22Rv1 (cell line): Measurements from ENCODE around the gene CAMTA2.

Experiments
- H3K27ac ChIP-seq: fragments of 450-650 bp; 2 replicates; pipeline ENCODE4 v1.5.1; 2017
- ZFX ChIP-seq: fragments of 450-650 bp; IDR thresholded peaks from 2 replicates; pipeline ENCODE4 v1.6.1; 2017; ENCODE audit warnings: antibody characterized with exemption, borderline replicate concordance
- TF ChIP-seq, protein P1 (sequence below): fragments of 450-650 bp; IDR thresholded peaks from 2 replicates; pipeline ENCODE4 v1.5.1; 2017; ENCODE audit warnings: mild to moderate bottlenecking

Gene CAMTA2

DNA sequence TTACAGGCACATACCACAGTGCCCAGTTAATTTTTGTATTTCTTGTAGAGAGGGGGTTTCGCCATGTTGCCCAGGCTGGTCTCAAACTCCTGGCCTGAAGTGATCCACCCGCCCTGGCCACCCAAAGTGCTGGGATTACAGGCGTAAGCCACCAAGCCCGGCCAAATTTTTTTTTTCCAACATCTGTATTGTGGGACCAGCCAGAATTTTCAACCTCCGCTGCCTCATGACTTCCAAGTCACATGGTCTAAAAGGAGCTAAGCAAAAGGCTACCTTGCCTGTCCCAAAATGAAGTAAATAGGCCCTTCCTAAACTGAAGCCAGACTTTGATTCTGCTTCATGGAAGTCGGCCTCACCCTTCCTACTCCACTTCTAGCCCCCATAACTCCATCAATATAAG, 15.6 kb downstream of the CAMTA2 start:
- H3K27ac ChIP-seq, result 0 out of 2 replicates have a peak overlapping the region, but pooled peaks have one; percentile 96
- no peak for TF ChIP-seq ZFX
- TF ChIP-seq, protein P1, sequence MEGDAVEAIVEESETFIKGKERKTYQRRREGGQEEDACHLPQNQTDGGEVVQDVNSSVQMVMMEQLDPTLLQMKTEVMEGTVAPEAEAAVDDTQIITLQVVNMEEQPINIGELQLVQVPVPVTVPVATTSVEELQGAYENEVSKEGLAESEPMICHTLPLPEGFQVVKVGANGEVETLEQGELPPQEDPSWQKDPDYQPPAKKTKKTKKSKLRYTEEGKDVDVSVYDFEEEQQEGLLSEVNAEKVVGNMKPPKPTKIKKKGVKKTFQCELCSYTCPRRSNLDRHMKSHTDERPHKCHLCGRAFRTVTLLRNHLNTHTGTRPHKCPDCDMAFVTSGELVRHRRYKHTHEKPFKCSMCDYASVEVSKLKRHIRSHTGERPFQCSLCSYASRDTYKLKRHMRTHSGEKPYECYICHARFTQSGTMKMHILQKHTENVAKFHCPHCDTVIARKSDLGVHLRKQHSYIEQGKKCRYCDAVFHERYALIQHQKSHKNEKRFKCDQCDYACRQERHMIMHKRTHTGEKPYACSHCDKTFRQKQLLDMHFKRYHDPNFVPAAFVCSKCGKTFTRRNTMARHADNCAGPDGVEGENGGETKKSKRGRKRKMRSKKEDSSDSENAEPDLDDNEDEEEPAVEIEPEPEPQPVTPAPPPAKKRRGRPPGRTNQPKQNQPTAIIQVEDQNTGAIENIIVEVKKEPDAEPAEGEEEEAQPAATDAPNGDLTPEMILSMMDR, result no peak

DNA sequence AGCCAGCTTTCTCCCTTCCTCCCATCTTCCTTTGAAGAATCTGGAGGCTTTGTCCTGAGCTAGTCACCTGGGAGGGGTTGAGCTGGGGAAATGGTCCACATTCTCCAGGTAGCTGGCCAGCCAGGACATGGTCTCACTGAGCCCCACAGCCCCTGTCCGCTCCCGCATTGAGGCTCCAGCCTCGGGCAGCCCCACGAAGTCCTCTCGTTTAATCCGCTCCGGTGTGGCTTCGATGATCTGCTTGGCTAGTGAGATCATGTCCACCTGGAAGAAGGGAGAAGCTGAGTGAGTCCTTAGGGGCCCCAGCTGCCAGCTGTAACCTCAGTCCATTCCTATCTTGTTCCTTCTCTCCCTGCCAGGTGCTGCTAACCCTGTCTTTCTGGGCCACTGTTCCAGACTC, 17.2 kb downstream of the CAMTA2 start:
- TF ChIP-seq ZFX, result no peak
- TF ChIP-seq, protein P1, result no peak
- peak overlapping the region; percentile 96 for H3K27ac ChIP-seq

DNA sequence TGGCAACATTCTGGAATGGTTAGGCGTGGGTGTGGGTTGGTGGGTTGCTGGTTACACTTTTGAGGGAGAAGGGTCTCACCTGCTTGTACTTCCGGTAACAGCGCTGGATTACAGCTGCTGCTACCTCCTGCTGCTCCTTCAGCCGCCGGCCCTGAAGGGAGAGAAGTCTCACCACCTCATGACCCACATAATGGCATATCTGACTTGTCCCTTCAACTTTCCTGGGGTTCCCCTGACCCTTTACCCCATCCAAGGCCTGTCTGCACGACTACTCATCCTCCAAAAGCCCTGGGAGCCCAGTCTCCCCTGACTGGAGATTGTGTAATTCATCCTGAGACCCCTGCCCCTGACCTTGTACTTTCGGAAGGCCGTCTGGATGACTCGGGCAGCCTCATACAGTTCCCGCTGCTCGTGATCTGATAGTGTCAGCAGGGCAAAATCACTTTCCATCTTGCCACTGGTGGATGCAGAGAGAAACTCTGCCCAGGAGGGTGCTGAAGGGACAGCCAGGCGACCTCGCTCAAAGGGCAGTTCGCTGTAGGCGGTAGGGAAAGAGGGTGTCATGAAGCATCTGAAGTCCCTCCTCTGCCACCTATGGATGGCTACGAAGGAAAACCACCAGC, 17.8 kb downstream of the CAMTA2 start:
- peak overlapping the region; percentile 96 for H3K27ac ChIP-seq
- TF ChIP-seq, protein P1, result no peak
- TF ChIP-seq ZFX, result no peak

DNA sequence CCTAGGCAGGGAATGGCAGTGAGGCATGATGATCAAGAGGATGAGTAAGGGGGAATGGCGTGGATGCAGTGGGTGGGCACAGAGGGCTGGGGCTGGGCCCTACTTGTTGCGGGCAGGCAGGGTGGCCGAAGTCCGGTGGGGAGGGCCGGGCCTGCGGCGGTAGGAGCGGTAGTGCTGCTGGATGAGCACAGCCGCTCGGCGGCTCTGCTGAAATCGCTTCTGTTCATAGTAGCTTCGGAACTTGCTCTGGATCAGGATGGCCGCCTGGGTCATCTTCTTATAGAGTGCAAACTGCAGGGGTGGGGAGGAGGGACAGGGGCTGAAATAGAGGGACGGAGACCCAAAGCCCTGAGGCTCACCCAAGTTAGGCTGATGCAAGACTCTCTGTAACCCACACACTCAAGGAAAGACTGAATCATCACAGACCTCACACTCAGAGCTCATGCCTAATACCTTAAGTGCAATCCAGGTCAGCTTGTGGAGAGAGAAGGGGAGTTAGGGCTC, 18.4 kb downstream of the CAMTA2 start:
- H3K27ac ChIP-seq, result peak overlapping the region; percentile 96
- TF ChIP-seq, protein P1, result no peak
- no peak for TF ChIP-seq ZFX

DNA sequence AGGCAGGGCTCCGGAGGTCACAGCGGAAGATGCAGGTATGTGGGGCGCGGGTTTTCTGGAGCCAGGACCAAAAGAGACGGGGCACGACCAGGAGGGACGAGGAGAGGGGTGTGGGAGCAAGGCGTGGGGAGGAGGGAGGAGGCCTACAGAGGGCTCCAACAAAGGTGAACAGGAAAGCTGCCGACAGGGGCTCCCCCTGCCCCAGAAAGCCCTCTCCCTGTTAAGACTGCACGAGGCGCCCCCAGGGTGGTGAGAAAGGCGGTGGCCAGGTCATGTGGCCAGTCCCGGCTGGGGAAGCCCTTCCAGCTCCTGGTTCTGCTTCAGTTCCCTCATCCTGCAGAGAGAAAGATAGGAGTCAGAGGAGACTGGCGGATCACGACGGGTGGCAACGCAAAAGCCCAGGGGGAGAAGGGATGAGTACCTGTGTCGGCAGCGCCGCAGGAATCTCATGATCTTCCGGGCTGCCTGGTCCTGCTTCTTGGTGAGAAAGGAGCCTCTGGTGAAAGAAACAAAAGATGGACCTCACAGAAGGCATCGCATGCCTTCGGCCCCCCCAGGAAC, 18.9 kb downstream of the CAMTA2 start:
- TF ChIP-seq ZFX, result no peak
- TF ChIP-seq, protein P1, result no peak
- peak overlapping the region; percentile 96 for H3K27ac ChIP-seq

DNA sequence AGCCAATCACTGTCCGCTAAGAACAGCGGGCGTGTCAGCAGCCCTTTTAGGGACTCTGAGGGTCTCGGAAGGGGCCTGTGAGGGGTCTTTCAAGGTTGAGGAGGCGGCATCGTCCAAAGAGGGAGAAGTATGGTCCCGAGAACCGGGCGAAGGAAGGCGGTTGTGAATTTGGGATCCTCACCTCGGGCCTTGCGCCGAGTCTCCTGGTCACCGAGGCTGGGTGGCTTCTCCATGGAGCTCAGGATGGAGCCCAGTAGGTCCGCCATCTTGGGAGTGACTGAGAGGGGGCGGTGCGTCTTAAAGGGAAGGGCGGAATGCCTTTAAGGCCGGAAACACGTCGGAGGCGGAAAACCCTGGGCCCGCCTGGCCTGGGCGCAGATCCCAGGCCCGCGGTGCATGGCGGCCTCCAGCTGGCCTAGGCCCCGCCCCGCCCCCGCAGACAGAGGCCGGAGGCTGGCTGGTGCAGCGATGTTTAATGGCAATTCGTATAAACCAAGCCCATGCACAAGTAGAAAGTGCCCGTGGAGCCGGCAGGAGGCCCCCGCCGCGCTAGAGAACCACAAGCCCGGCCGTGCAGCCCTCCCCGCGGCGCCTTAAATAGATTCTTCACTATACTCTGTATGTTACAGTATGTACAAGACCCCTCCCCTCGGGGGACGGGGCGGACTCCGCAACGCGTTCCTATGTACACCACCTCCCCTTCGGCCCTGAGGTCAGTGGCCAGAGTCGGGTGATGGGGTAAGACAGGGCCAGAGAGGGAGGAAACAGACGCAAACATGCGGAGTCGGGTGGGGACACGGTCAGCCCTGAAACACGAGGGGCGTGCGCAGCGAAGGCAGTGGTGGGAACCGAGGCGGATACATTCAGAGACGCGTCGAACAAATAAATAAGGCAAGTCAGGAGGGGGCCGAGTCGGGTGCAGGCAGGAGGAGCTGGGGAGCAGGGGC, 19.7 kb downstream of the CAMTA2 start, which contains the start of gene SPAG7:
Gene SPAG7 (minus strand): TSS at position 279 of the 947 bp plus-strand sequence. CDS start 13 bp downstream, at position 266.
- peak within 1 kb of the TSS; percentile 96 for H3K27ac ChIP-seq
- TF ChIP-seq, protein P1, result peak; percentile 10; the same call in 1 of the 2 replicates
- no peak for TF ChIP-seq ZFX
